Mesodermal cell (in vitro differentiated cells): ENCODE data around the gene JCAD.

Experiments
- H3K27ac ChIP-seq: 2 replicates; pipeline ENCODE4 v1.7.0; 2013; ENCODE audit warnings: mild to moderate bottlenecking, low read depth, low read length, moderate library complexity; ENCODE audit not compliant: severe bottlenecking
- H3K36me3 ChIP-seq: 2 replicates; pipeline ENCODE4 v1.7.1; 2013; ENCODE audit warnings: mild to moderate bottlenecking, low read length, moderate library complexity; ENCODE audit not compliant: control insufficient read depth, insufficient read depth
- H3K4me1 ChIP-seq: one replicate; pipeline ENCODE4 v1.7.1; 2013; ENCODE audit warnings: mild to moderate bottlenecking, low read length; ENCODE audit not compliant: insufficient read depth, control insufficient read depth, poor library complexity, severe bottlenecking
- H3K4me3 ChIP-seq: 2 replicates; pipeline ENCODE4 v1.7.0; 2013; ENCODE audit warnings: low read length, control low read depth, mild to moderate bottlenecking; ENCODE audit not compliant: insufficient read depth, poor library complexity, severe bottlenecking; ENCODE audit errors: extremely low read depth
- H3K9me3 ChIP-seq: 2 replicates; pipeline ENCODE4 v1.7.1; 2013; ENCODE audit warnings: mild to moderate bottlenecking, low read length, moderate library complexity; ENCODE audit not compliant: control insufficient read depth
- WGBS, 2 experiments: methylation state at CpG; one replicate each; pipeline ENCODE4 v1.1.5; 2013; ENCODE audit warnings: missing lambda C conversion rate in 2 of 2; ENCODE audit not compliant: insufficient coverage in 2 of 2; 5-methylcytosine and 5-hydroxymethylcytosine counted together

The JCAD gene

GRCh38 chr10:30046476-30046875 lies 12.9 kb downstream of the JCAD start:
- H3K36me3 ChIP-seq = peaks cover 81% of the 10 kb centered on the region
- H3K4me3 ChIP-seq = no peak overlapping the region
- WGBS, 2 experiments = 59 to 60% methylated on average over 1 to 3 of the region's 3 CpGs
- peaks cover 3% of the 10 kb centered on the region for H3K4me1 ChIP-seq
- no peak overlapping the region for H3K27ac ChIP-seq
- no peaks in the 10 kb centered on the region for H3K9me3 ChIP-seq

GRCh38 chr10:30045961-30046360 lies 13.4 kb downstream of the JCAD start:
- H3K36me3 ChIP-seq = peaks cover 84% of the 10 kb centered on the region
- no peaks in the 10 kb centered on the region for H3K9me3 ChIP-seq
- 98 to 100% methylated on average over 4 to 5 of the region's 7 CpGs for WGBS, 2 experiments
- H3K4me1 ChIP-seq = peaks cover 5% of the 10 kb centered on the region
- H3K27ac ChIP-seq = no peak overlapping the region
- H3K4me3 ChIP-seq = no peak overlapping the region

GRCh38 chr10:30043476-30044270 lies 15.7 kb downstream of the JCAD start:
- Histone ChIP-seq H3K4me1 (peaks cover 7% of the 10 kb centered on the region), H3K4me3 (no peak overlapping the region), H3K27ac (no peak overlapping the region), H3K9me3 (no peaks in the 10 kb centered on the region), H3K36me3 (peaks cover 98% of the 10 kb centered on the region)
- WGBS, 2 experiments = 60 to 65% methylated on average over 5 of the region's 5 CpGs

GRCh38 chr10:30042820-30043219 lies 16.6 kb downstream of the JCAD start:
- H3K4me3 ChIP-seq = no peak overlapping the region
- H3K36me3 ChIP-seq = peaks cover 98% of the 10 kb centered on the region
- 100% methylated on average over 1 of the region's 3 CpGs; no CpG with 5 or more reads in 1 of the 2 experiments for WGBS, 2 experiments

GRCh38 chr10:30041196-30042105 lies 17.9 kb downstream of the JCAD start:
- peaks cover 100% of the 10 kb centered on the region for H3K36me3 ChIP-seq
- no peak overlapping the region for H3K27ac ChIP-seq
- no peaks in the 10 kb centered on the region for H3K9me3 ChIP-seq
- no peak overlapping the region for H3K4me3 ChIP-seq
- H3K4me1 ChIP-seq = peaks cover 17% of the 10 kb centered on the region
- WGBS, 2 experiments = 96 to 99% methylated on average over 6 of the region's 8 CpGs

More at GRCh38 chr10:30042820-30043219, 16.6 kb downstream of the JCAD start:
- Histone ChIP-seq H3K27ac (no peak overlapping the region), H3K9me3 (no peaks in the 10 kb centered on the region), H3K4me1 (peaks cover 10% of the 10 kb centered on the region)

- H3K4me3 ChIP-seq = no peak overlapping the region
- peaks cover 18% of the 10 kb centered on the region for H3K4me1 ChIP-seq
- WGBS, 2 experiments = 95 to 99% methylated on average over 7 to 8 of the region's 8 CpGs
- H3K9me3 ChIP-seq = no peaks in the 10 kb centered on the region
- H3K36me3 ChIP-seq = peaks cover 100% of the 10 kb centered on the region
- no peak overlapping the region for H3K27ac ChIP-seq
These were observed 18.8 kb downstream of the JCAD start for GRCh38 chr10:30040597-30040996.

- no peaks in the 10 kb centered on the region for H3K9me3 ChIP-seq
- peaks cover 24% of the 10 kb centered on the region for H3K4me1 ChIP-seq
- H3K4me3 ChIP-seq = no peak overlapping the region
- WGBS, 2 experiments = 94 to 100% methylated on average over 4 to 6 of the region's 8 CpGs
- no peak overlapping the region for H3K27ac ChIP-seq
- H3K36me3 ChIP-seq = peaks cover 100% of the 10 kb centered on the region
These were observed 19.4 kb downstream of the JCAD start for GRCh38 chr10:30039988-30040387.

- Histone ChIP-seq H3K9me3 (no peaks in the 10 kb centered on the region), H3K27ac (no peak overlapping the region), H3K4me1 (peaks cover 28% of the 10 kb centered on the region), H3K4me3 (no peak overlapping the region), H3K36me3 (peaks cover 100% of the 10 kb centered on the region)
- WGBS, 2 experiments = 91 to 92% methylated on average over 10 to 13 of the region's 14 CpGs
These were observed 19.8 kb downstream of the JCAD start for GRCh38 chr10:30039567-30039966.

- H3K27ac ChIP-seq = no peak overlapping the region
- H3K4me3 ChIP-seq = no peak overlapping the region
- WGBS, 2 experiments = 85 to 91% methylated on average over 8 to 11 of the region's 12 CpGs
- peaks cover 98% of the 10 kb centered on the region for H3K36me3 ChIP-seq
- H3K4me1 ChIP-seq = peaks cover 28% of the 10 kb centered on the region
- no peaks in the 10 kb centered on the region for H3K9me3 ChIP-seq
These were observed 20.4 kb downstream of the JCAD start for GRCh38 chr10:30038781-30039536.

GRCh38 chr10:30037620-30038336 lies 21.6 kb downstream of the JCAD start:
- peaks cover 28% of the 10 kb centered on the region for H3K4me1 ChIP-seq
- H3K9me3 ChIP-seq = no peaks in the 10 kb centered on the region
- H3K36me3 ChIP-seq = peaks cover 97% of the 10 kb centered on the region
- H3K27ac ChIP-seq = no peak overlapping the region
- WGBS, 2 experiments = 93 to 94% methylated on average over 5 to 7 of the region's 10 CpGs
- no peak overlapping the region for H3K4me3 ChIP-seq
